Activated T-cell treated with anti-CD3 and anti-CD28 coated beads for 4 hours (primary cell): Measurements from ENCODE around the gene UQCRQ.

Experiments used
- DNase-seq: peaks from one replicate; pipeline ENCODE4 v3.0.0-alpha.2; 2020

UQCRQ gene

DNA sequence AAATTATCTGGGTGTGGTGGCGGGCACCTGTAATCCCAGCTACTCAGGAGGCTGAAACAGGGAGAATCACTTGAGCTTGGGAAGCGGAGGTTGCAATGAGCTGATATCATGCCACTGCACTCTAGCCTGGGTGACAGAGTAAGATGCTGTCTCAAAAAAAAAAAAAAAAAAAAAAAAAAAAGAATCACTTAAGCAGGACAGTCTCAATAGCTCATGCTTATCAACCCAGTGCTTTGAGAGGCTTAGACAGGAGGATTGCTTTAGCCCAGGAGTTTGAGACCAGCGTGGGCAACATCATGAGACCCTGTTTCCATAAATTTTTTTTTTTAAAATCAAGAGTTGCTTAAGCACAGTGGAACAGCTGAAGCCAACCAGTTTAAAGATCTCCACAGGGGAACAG lies 49.6 kb downstream of the UQCRQ start:
- no peak for DNase-seq
